ENCODE data around the gene PRDM11.

DNA sequence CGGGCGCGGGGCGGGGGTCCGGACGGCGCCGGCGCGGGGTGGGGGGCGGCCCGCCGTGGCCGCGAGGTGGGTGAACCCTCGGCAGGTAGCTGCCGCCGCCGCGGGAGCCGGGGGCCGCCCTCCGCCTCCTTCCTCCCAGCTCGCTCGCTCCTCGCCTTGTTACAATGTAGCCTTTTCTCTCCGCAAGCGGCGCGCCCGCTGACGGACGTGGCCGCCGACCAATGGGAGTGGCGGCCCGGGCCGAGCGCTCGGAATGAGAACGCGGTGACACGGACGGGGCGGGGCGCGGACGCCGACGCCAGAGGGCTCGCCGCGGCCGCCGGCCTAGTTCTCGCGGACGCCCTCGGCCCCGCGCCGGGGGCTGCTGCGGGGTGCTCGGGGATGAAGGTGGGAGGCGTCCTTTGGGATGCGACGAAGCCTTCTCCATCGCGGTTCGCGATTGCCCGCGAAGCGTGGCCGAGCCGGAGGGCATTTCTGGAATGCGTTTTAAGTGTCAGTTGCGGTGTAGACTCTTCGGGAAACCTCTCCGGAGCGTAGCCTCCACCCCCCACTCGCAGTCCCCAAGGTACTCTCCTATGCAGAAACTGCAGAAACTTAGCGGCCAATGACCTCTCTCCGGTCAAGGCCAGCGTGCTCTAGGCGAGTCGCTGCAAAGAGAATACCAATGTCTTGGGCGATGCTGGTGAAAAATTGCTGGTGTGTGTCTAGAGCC is 734 bp downstream of the PRDM11 start:
- TF ChIP-seq POLR2AphosphoS5 (IDR thresholded peaks at IDR 0.05; ENCODE audit: low read depth, low read length) (0 out of 2 replicates have a peak, but pooled peaks have one; percentile 29), TAF1 (IDR thresholded peaks at IDR 0.05; ENCODE audit: low read depth, low read length) (peak; percentile 26; the same call in 1 of the 2 replicates), POLR2A (IDR thresholded peaks at IDR 0.05; ENCODE audit: low read depth, low read length) (no peak), PAX5 (IDR thresholded peaks at IDR 0.05; ENCODE audit: insufficient read depth, low read length, severe bottlenecking) (no peak), SPI1 (IDR thresholded peaks at IDR 0.05; ENCODE audit: low read depth, low read length) (no peak)
